Activated T-cell treated with anti-CD3 and anti-CD28 coated beads, Interleukin-2, amount 50 U/mL, for 72 hours (primary cell): Measurements from ENCODE around the gene BRCA2. TPM values are rescaled to one million over a fixed set of nuclear protein-coding genes. Genes with fewer than 3 reads are reported as not detected.

ENCODE experiments used
- ATAC-seq, 2 donors: fragments of 150-1000 bp; cut with Tn5 transposase; replicated peaks in 1 of 2; 2 replicates each; pipeline ENCODE4 v1.10.0; 2021; ENCODE audit warnings: moderate library complexity in 2 of 2, mild to moderate bottlenecking in 1 of 2
- DNase-seq, 2 donors: peaks; one replicate each; pipeline ENCODE4 v3.0.0; 2021 to 2022; ENCODE audit warnings: mixed read lengths in 1 of 2
- H3K27ac Mint-ChIP-seq: one replicate; pipeline ENCODE4 v1.8.0; 2022; ENCODE audit warnings: mild to moderate bottlenecking, moderate library complexity, mixed read lengths
- H3K27me3 Mint-ChIP-seq: one replicate; pipeline ENCODE4 v1.8.0; 2022; ENCODE audit warnings: low read depth, mixed read lengths
- H3K36me3 Mint-ChIP-seq, 2 donors: one replicate each; pipeline ENCODE4 v1.8.0; 2022; ENCODE audit warnings: mixed read lengths in 2 of 2, mild to moderate bottlenecking in 1 of 2; ENCODE audit not compliant: insufficient read depth in 2 of 2
- H3K4me1 Mint-ChIP-seq: one replicate; pipeline ENCODE4 v1.8.0; 2022; ENCODE audit warnings: low read depth, mixed read lengths
- H3K4me3 Mint-ChIP-seq, 2 donors: one replicate each; pipeline ENCODE4 v1.8.0; 2022; ENCODE audit warnings: mild to moderate bottlenecking in 2 of 2, mixed read lengths in 2 of 2, moderate library complexity in 2 of 2
- H3K9me3 Mint-ChIP-seq, 2 donors: one replicate each; pipeline ENCODE4 v1.8.0; 2022; ENCODE audit warnings: mixed read lengths in 2 of 2
- total RNA-seq, 2 donors: library from RNA; stranded (reverse); gene quantifications; one replicate each; pipeline ENCODE4 v1.2.3, GENCODE V29; 2022

The BRCA2 gene, protein sequence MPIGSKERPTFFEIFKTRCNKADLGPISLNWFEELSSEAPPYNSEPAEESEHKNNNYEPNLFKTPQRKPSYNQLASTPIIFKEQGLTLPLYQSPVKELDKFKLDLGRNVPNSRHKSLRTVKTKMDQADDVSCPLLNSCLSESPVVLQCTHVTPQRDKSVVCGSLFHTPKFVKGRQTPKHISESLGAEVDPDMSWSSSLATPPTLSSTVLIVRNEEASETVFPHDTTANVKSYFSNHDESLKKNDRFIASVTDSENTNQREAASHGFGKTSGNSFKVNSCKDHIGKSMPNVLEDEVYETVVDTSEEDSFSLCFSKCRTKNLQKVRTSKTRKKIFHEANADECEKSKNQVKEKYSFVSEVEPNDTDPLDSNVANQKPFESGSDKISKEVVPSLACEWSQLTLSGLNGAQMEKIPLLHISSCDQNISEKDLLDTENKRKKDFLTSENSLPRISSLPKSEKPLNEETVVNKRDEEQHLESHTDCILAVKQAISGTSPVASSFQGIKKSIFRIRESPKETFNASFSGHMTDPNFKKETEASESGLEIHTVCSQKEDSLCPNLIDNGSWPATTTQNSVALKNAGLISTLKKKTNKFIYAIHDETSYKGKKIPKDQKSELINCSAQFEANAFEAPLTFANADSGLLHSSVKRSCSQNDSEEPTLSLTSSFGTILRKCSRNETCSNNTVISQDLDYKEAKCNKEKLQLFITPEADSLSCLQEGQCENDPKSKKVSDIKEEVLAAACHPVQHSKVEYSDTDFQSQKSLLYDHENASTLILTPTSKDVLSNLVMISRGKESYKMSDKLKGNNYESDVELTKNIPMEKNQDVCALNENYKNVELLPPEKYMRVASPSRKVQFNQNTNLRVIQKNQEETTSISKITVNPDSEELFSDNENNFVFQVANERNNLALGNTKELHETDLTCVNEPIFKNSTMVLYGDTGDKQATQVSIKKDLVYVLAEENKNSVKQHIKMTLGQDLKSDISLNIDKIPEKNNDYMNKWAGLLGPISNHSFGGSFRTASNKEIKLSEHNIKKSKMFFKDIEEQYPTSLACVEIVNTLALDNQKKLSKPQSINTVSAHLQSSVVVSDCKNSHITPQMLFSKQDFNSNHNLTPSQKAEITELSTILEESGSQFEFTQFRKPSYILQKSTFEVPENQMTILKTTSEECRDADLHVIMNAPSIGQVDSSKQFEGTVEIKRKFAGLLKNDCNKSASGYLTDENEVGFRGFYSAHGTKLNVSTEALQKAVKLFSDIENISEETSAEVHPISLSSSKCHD (N-terminal part only)
- 10 to 100 TPM; 36.9 to 41.5 TPM for total RNA-seq

DNA sequence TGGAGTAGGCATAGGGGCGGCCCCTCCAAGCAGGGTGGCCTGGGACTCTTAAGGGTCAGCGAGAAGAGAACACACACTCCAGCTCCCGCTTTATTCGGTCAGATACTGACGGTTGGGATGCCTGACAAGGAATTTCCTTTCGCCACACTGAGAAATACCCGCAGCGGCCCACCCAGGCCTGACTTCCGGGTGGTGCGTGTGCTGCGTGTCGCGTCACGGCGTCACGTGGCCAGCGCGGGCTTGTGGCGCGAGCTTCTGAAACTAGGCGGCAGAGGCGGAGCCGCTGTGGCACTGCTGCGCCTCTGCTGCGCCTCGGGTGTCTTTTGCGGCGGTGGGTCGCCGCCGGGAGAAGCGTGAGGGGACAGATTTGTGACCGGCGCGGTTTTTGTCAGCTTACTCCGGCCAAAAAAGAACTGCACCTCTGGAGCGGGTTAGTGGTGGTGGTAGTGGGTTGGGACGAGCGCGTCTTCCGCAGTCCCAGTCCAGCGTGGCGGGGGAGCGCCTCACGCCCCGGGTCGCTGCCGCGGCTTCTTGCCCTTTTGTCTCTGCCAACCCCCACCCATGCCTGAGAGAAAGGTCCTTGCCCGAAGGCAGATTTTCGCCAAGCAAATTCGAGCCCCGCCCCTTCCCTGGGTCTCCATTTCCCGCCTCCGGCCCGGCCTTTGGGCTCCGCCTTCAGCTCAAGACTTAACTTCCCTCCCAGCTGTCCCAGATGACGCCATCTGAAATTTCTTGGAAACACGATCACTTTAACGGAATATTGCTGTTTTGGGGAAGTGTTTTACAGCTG is at the start of gene BRCA2, which contains the start of gene ZAR1L:
Gene BRCA2, plus strand, starts transcription at position 271 of the 790 bp plus-strand sequence. CDS start 953 bp downstream, outside the sequence.
Gene ZAR1L, minus strand, starts transcription at position 126 of the 790 bp plus-strand sequence. CDS start 3,438 bp downstream, outside the sequence.
- peak within 1 kb of the TSS; percentile 91 to 95 for H3K4me3 Mint-ChIP-seq
- peaks cover 7 to 11% of the 10 kb centered on the region in 2 donors for H3K36me3 Mint-ChIP-seq
- H3K27me3 Mint-ChIP-seq = no peaks in the 10 kb centered on the region
- peak; percentile 98 for ATAC-seq
- H3K4me1 Mint-ChIP-seq = peaks cover 21% of the 10 kb centered on the region
- peak; percentile 91 for DNase-seq
- no peaks in the 10 kb centered on the region for H3K9me3 Mint-ChIP-seq
- H3K27ac Mint-ChIP-seq = peak within 1 kb of the TSS; percentile 100

DNA sequence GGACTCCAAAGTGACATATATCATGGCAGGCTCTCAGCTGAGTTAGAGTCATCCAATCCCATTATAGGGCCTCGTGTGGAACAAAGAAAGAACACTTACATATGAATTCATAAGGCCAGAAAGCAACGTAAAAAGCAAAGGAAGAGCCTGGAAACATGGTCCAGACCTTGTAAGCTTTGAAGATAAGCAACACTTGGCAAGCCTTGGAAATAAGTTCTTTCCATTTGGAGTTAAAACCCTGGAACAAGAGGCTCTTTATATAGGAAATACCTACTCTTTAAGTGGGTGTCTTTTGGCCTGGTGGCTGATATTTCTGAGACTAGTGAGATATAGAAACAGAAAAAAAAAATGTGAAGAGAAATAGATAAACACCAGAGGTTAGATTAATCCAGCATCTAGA is 49.6 kb upstream of the BRCA2 start:
- DNase-seq = no peak
- no peak for ATAC-seq
- H3K4me3 Mint-ChIP-seq = no peak overlapping the region

DNA sequence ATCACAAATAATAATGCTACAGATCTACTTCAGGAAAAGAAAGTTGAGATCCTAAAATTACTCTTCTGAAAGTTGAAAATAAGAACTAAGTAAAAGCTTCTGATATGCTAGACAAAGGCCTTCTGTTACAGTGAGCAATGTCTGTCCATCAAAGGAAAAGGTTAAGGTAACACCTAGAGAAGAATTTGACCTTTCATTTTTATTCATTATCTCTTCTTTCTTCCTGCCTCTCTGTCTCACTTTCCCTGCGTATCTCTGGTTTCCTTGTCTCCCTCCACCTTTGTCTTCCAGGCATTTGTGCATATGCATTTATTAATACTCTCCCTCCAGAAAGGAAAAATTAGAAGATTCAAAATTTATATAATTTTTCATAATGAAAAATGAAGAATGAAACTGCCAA is 49.2 kb upstream of the BRCA2 start:
- Mint-ChIP-seq H3K36me3 (no peaks in the 10 kb centered on the region), H3K27me3 (no peaks in the 10 kb centered on the region)

More for the DNA sequence above, 49.6 kb upstream of the BRCA2 start:
- no peaks in the 10 kb centered on the region for H3K36me3 Mint-ChIP-seq
- H3K27ac Mint-ChIP-seq = no peak overlapping the region
- no peaks in the 10 kb centered on the region for H3K9me3 Mint-ChIP-seq
- H3K27me3 Mint-ChIP-seq = no peaks in the 10 kb centered on the region
- no peaks in the 10 kb centered on the region for H3K4me1 Mint-ChIP-seq

DNA sequence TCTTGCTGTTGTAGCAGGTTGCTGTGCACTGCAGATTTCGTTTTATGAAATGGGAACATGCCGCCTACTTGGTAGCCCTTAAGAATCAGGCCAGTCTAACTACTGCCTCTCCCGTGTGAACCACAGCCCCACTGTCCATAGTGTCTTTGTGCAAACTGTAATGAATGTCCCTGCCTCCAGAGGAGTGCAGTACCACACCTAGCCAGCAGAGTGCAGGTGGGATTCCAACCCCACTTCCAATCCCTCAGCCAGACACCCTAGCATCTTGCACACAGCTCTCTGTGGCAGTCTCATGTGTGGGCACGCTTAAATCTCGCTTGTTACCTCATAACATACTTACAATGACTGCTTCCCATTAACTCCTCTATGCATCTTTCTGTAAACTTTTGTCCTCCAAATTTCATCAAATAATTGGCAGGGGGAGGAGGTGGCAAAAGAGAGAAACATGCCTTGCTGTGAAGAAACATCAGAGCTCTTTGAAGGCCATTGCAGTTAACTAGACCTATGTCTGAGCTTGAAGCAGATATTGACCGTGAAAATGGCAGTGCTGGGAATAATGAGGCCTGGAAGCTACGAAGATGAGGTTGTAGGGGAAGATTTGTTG is 47.4 kb upstream of the BRCA2 start:
- Mint-ChIP-seq H3K27me3 (no peaks in the 10 kb centered on the region), H3K27ac (no peak overlapping the region), H3K4me3 (no peak overlapping the region), H3K4me1 (peaks cover 12% of the 10 kb centered on the region), H3K9me3 (peaks cover 1 to 2% of the 10 kb centered on the region in 2 donors), H3K36me3 (peaks cover 0 to 3% of the 10 kb centered on the region in 2 donors)
- peak; percentile 51 to 57 for DNase-seq
- peak; percentile 65 to 75 for ATAC-seq

More for the DNA sequence above, 49.2 kb upstream of the BRCA2 start:
- ATAC-seq (no peak), DNase-seq (no peak)
- Mint-ChIP-seq H3K27ac (no peak overlapping the region), H3K4me1 (no peaks in the 10 kb centered on the region), H3K9me3 (no peaks in the 10 kb centered on the region), H3K4me3 (no peak overlapping the region)

DNA sequence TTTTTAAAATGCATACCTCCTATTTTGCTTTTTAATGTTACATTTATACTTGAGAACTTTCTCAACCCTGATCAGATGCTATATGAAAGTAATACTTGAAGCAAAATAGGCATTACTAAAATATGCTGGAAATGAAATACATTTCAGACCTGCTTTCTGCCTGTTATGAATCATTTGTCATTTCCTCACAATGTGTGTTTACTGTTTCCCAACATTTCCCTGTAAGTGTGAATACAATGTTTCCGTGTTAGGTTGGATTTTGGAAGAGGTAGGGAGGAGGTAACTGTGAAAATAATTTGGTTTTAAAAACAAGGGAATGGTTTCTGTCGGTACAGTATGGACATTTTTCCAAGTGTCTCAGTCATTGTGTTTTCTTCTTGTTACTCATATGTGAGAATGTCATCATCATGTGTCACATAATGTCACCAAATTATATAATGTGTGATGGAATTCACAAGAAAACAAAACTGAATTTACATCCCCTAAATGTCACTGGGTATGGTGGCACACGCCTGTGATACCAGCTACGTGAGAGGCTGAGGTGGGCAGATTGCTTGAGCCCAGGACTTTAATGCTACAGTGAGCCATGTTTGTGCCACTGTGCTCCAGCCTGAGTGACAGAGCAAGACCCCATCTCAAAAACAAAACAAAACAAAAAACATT is 43.2 kb upstream of the BRCA2 start:
- Mint-ChIP-seq H3K9me3 (peaks cover 1 to 2% of the 10 kb centered on the region in 2 donors), H3K27me3 (no peaks in the 10 kb centered on the region), H3K36me3 (peaks cover 2 to 3% of the 10 kb centered on the region in 2 donors), H3K4me1 (peaks cover 12% of the 10 kb centered on the region), H3K4me3 (peak overlapping the region in 1 of 2 donors; percentile 24), H3K27ac (peak overlapping the region; percentile 58)
- no peak for DNase-seq
- peak; percentile 79 to 81 for ATAC-seq

DNA sequence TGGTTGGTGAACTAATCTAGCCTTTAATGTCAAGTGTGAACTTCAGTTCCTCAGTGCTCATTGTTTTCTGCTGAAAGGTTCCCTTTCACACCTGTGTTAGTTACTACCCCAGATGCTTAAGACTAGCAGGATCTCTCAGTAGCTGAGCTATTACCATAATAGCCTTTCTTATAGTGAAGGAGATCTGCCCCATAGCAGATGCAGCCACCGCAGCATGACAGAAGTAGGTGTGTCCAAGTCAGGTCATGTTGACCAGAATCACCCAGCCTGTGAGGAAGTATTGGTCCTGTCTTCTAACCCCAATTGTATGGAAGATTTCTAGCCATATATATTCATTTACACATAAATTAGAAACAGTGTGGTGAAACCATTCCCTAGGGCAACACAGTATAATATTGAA is 37.5 kb upstream of the BRCA2 start:
- H3K27ac Mint-ChIP-seq = no peak overlapping the region

DNA sequence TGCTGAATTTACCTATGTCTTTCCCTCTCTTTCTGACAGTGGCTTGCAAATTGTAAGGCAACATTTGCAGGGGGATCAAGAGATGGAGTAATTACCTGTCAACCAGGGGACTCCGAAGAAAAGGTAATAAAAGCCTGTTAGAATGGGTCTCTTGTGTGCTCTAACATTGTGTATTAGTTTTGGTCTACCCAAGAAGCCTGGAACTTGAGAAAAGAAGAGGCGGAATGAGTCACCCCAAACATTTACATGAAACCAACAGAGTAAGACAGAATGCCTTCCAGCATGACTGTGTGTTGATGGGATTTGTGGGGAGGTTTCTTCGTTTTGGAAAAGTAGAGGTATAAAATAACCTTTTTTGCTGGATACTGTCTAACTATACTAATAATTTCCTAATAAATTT is 36.9 kb upstream of the BRCA2 start:
- Mint-ChIP-seq H3K4me3 (no peak overlapping the region), H3K4me1 (peaks cover 14% of the 10 kb centered on the region), H3K9me3 (no peaks in the 10 kb centered on the region), H3K36me3 (peaks cover 0 to 2% of the 10 kb centered on the region in 2 donors), H3K27ac (no peak overlapping the region), H3K27me3 (no peaks in the 10 kb centered on the region)
- peak in 1 of 2 donors; percentile 15 for DNase-seq
- peak; percentile 75 to 82 for ATAC-seq

More for the DNA sequence above, 37.5 kb upstream of the BRCA2 start:
- Mint-ChIP-seq H3K4me1 (peaks cover 15% of the 10 kb centered on the region), H3K27me3 (no peaks in the 10 kb centered on the region), H3K4me3 (no peak overlapping the region), H3K36me3 (peaks cover 0 to 2% of the 10 kb centered on the region in 2 donors), H3K9me3 (no peaks in the 10 kb centered on the region)
- DNase-seq = no peak
- ATAC-seq = no peak

DNA sequence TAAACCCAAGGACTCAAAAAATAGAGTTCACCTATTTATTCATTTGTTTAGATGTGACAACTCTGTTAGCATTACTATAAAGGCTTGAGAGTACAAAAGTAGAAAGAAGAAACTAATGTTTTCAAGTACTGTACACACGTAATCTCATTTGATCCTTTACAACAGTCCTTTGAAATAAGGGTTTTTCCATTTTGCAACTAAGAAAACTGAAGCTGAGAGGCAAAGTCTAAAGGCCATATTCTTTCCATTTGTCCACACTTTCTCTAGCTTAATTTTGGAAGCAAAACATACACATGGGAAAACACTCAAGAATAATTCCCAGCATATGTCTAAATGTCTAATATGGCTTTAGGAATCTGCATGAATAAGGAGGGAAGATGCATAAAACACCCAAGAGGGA is 34.2 kb upstream of the BRCA2 start:
- H3K9me3 Mint-ChIP-seq = no peaks in the 10 kb centered on the region
- peaks cover 0 to 2% of the 10 kb centered on the region in 2 donors for H3K36me3 Mint-ChIP-seq
- peaks cover 14% of the 10 kb centered on the region for H3K4me1 Mint-ChIP-seq
- ATAC-seq (no peak), DNase-seq (no peak)
- H3K27me3 Mint-ChIP-seq = no peaks in the 10 kb centered on the region
- H3K27ac Mint-ChIP-seq = no peak overlapping the region
- no peak overlapping the region for H3K4me3 Mint-ChIP-seq

DNA sequence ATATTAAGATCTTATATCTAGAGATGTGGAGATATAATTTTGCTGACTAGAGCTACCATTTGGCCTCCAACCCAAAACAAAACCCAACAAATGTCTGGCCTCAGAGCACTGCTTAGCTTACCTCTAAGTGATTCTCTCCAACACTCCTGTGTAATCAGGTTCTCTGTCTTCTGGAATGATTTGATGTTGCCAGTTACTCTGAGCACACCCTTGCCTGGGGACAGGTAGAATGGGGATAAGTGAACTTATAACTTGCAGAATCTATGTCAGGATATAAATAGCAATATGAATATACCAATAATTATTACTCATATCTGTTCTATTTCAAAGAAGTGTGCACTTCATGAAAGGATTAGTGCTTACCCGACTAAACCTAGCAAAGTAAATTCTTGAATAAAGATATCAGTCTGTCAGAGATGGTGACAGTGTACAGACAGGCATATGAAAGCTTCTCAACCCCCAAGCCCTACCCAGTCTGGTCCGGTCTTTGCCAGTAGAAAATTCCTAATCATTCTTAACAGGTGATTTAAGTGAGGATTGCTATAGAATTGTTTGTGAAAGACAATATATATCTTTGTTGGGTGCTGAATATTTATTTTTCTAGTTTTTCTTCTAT is 33.1 kb upstream of the BRCA2 start:
- peaks cover 14% of the 10 kb centered on the region for H3K4me1 Mint-ChIP-seq
- DNase-seq (no peak), ATAC-seq (no peak)
- H3K4me3 Mint-ChIP-seq = no peak overlapping the region
- no peaks in the 10 kb centered on the region for H3K36me3 Mint-ChIP-seq
- no peak overlapping the region for H3K27ac Mint-ChIP-seq
- H3K9me3 Mint-ChIP-seq = no peaks in the 10 kb centered on the region
- H3K27me3 Mint-ChIP-seq = no peaks in the 10 kb centered on the region

DNA sequence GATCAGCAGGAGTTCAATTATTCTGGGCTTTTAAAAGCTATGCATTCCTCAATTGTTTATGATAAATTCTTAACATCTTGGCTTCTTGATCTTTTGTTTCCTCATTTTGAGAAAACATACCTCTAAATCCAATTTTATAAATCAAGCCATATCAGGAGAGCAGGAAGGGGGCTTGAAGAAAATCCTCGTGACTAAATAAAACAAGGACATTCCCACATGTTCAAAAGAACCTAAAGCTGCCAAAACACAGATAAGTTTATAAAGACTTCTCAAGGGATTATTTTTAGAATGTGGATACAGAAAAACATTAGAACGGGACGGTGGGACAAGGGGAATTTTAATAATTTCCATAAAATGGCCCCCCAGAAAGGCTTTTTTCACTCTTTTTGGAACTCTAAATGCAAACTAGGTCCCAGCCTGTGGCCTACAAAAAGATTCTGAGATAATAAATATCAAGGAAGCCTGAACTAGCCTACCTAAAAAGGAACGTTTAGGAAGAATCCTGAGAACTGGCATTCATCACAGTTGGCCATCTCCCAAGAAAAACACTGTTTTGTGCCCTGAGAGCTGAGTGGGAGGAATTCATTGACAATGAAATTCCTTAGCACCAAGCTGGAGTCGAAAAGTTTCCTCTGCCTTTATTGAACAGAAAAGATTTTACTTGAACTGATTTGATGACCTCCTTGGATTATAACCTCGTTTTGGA is 30.2 kb upstream of the BRCA2 start:
- H3K27ac Mint-ChIP-seq = no peak overlapping the region
- H3K4me3 Mint-ChIP-seq = no peak overlapping the region
- no peak for ATAC-seq

DNA sequence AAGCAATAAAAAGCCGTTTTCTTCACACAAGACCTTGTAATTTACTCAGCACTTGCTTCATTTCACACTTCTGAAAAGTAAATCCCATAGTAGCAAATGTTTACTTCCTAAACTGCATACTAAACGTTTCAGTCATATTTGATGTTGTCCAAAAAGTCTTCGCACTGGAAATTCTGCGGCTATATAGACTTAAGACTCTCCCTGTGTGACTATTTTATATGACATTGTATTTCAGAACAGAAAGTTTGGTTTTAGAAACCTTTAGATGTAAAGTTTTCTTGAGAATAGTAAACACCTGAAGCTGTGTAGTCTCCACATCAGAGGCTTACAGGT is 29.7 kb upstream of the BRCA2 start:
- DNase-seq (no peak), ATAC-seq (no peak)
- Mint-ChIP-seq H3K4me1 (no peaks in the 10 kb centered on the region), H3K27ac (no peak overlapping the region), H3K4me3 (no peak overlapping the region), H3K27me3 (no peaks in the 10 kb centered on the region), H3K9me3 (no peaks in the 10 kb centered on the region), H3K36me3 (no peaks in the 10 kb centered on the region)

More for the DNA sequence above, 30.2 kb upstream of the BRCA2 start:
- Mint-ChIP-seq H3K4me1 (no peaks in the 10 kb centered on the region), H3K9me3 (no peaks in the 10 kb centered on the region), H3K36me3 (no peaks in the 10 kb centered on the region), H3K27me3 (no peaks in the 10 kb centered on the region)
- DNase-seq = no peak
